Urinary bladder (tissue), 4 donors: Measurements from ENCODE around the gene MIGA2. TPM values are rescaled to one million over a fixed set of nuclear protein-coding genes. Genes with fewer than 3 reads are reported as not detected.
"Not testable (repeated sequence)": the region's sequence is repeated elsewhere in the genome, so short reads cannot be mapped to it uniquely, and the experiment has no call there.

Experiments used
- DNase-seq: peaks from one replicate; pipeline ENCODE4 v3.0.0-alpha.2; 2015; ENCODE audit errors: extremely low spot score
- H3K27ac ChIP-seq: one replicate; pipeline ENCODE4 v1.5.1; 2013; ENCODE audit warnings: low read depth, mild to moderate bottlenecking, moderate library complexity
- H3K36me3 ChIP-seq: one replicate; pipeline ENCODE4 v1.6.1; 2013; ENCODE audit warnings: mild to moderate bottlenecking, moderate library complexity; ENCODE audit not compliant: insufficient read depth
- H3K4me1 ChIP-seq: one replicate; pipeline ENCODE4 v1.6.1; 2013; ENCODE audit warnings: mild to moderate bottlenecking, moderate library complexity; ENCODE audit not compliant: insufficient read depth
- H3K4me3 ChIP-seq: one replicate; pipeline ENCODE4 v1.5.1; 2013; ENCODE audit warnings: low read depth, low read length
- WGBS: extraction: QIAGEN DNeasy Blood & Tissue Kit; methylation state at CpG from one replicate; pipeline ENCODE4 v1.1.7; 2013; 5-methylcytosine and 5-hydroxymethylcytosine counted together
- polyA plus RNA-seq: library from polyadenylated mRNA; stranded (reverse); fragments of 200-250 nt; gene quantifications from one replicate; pipeline ENCODE4 v1.2.3, GENCODE V29; 2013
- total RNA-seq: library from RNA; depleted of rRNA; stranded (reverse); fragments of >200 nt; gene quantifications from one replicate; pipeline ENCODE4 v1.2.3, GENCODE V29; 2014
- donor health status: healthy with polysubstance abuse.
- donor health status: healthy.

The MIGA2 gene
- total and polyA plus RNA-seq, 2 donors: 16.4 to 34.5 TPM

GRCh38 chr9:129021091-129021490 is 15.3 kb upstream of the MIGA2 start:
- DNase-seq: no peak
- no peak overlapping the region for H3K4me3 ChIP-seq
- H3K36me3 ChIP-seq: no peaks in the 10 kb centered on the region
- H3K4me1 ChIP-seq: no peaks in the 10 kb centered on the region
- 78% methylated on average over 8 of the region's 8 CpGs for WGBS
- H3K27ac ChIP-seq: no peak overlapping the region

- DNase-seq: no peak
- H3K27ac ChIP-seq: no peak overlapping the region
- H3K36me3 ChIP-seq: no peaks in the 10 kb centered on the region
- WGBS: 80% methylated on average over 9 of the region's 9 CpGs
- no peak overlapping the region for H3K4me3 ChIP-seq
- no peaks in the 10 kb centered on the region for H3K4me1 ChIP-seq
Observed at GRCh38 chr9:129022037-129022436, 14.4 kb upstream of the MIGA2 start.

- peak overlapping the region; percentile 31 for H3K27ac ChIP-seq
- WGBS: 67% methylated on average over 16 of the region's 16 CpGs
- no peaks in the 10 kb centered on the region for H3K36me3 ChIP-seq
- H3K4me1 ChIP-seq: no peaks in the 10 kb centered on the region
- H3K4me3 ChIP-seq: no peak overlapping the region
- no peak for DNase-seq
Observed at GRCh38 chr9:129023036-129023907, 13.2 kb upstream of the MIGA2 start.

GRCh38 chr9:129023908-129024233 is 12.6 kb upstream of the MIGA2 start:
- Histone ChIP-seq H3K4me3 (no peak overlapping the region), H3K27ac (no peak overlapping the region), H3K4me1 (no peaks in the 10 kb centered on the region), H3K36me3 (no peaks in the 10 kb centered on the region)
- DNase-seq: no peak
- 43% methylated on average over 4 of the region's 4 CpGs for WGBS

- Histone ChIP-seq H3K4me1 (no peaks in the 10 kb centered on the region), H3K4me3 (no peak overlapping the region), H3K27ac (peak overlapping the region; percentile 59), H3K36me3 (no peaks in the 10 kb centered on the region)
- peak; percentile 71 for DNase-seq
- 32% methylated on average over 17 of the region's 17 CpGs for WGBS
Observed at GRCh38 chr9:129026442-129027223, 9.8 kb upstream of the MIGA2 start.

- peak overlapping the region; percentile 53 for H3K27ac ChIP-seq
- H3K4me1 ChIP-seq: no peaks in the 10 kb centered on the region
- 31% methylated on average over 9 of the region's 9 CpGs for WGBS
- H3K4me3 ChIP-seq: peak overlapping the region; percentile 69
- no peak for DNase-seq
- H3K36me3 ChIP-seq: no peaks in the 10 kb centered on the region
Observed at GRCh38 chr9:129027224-129027684, 9.2 kb upstream of the MIGA2 start.

- no peak for DNase-seq
- WGBS: 1% methylated on average over 47 of the region's 47 CpGs
- Histone ChIP-seq H3K4me1 (no peaks in the 10 kb centered on the region), H3K27ac (peak overlapping the region; percentile 53), H3K4me3 (peak overlapping the region; percentile 69), H3K36me3 (no peaks in the 10 kb centered on the region)
Observed at GRCh38 chr9:129027685-129028191, 8.7 kb upstream of the MIGA2 start.

GRCh38 chr9:129028192-129028966 is 8.0 kb upstream of the MIGA2 start, which contains the start of gene SH3GLB2:
TSS of gene SH3GLB2 (minus strand) at chr9:129028331. CDS start at chr9:129028154, 177 bp downstream.
- Histone ChIP-seq H3K4me1 (no peaks in the 10 kb centered on the region), H3K27ac (peak within 1 kb of the TSS; percentile 53), H3K36me3 (no peaks in the 10 kb centered on the region), H3K4me3 (peak within 1 kb of the TSS; percentile 69)
- 3% methylated on average over 59 of the region's 60 CpGs for WGBS
- peak; percentile 86 for DNase-seq

GRCh38 chr9:129030191-129030590 is 6.2 kb upstream of the MIGA2 start:
- H3K4me1 ChIP-seq: no peaks in the 10 kb centered on the region
- no peak overlapping the region for H3K27ac ChIP-seq
- DNase-seq: no peak
- no peaks in the 10 kb centered on the region for H3K36me3 ChIP-seq
- H3K4me3 ChIP-seq: no peak overlapping the region

- DNase-seq: no peak
- Histone ChIP-seq H3K4me3 (no peak overlapping the region), H3K36me3 (no peaks in the 10 kb centered on the region), H3K27ac (no peak overlapping the region), H3K4me1 (no peaks in the 10 kb centered on the region)
- whole genome bisulfite sequencing: 64% methylated on average over 4 of the region's 4 CpGs
Observed at GRCh38 chr9:129031514-129031913, 4.9 kb upstream of the MIGA2 start.

- H3K4me3 ChIP-seq: no peak overlapping the region
- H3K27ac ChIP-seq: no peak overlapping the region
- no peaks in the 10 kb centered on the region for H3K36me3 ChIP-seq
- DNase-seq: no peak
- WGBS: 83% methylated on average over 12 of the region's 12 CpGs
- H3K4me1 ChIP-seq: peaks cover under 1% of the 10 kb centered on the region
Observed at GRCh38 chr9:129032541-129033159, 3.8 kb upstream of the MIGA2 start.

- H3K4me3 ChIP-seq: no peak overlapping the region
- no peak for DNase-seq
- no peak overlapping the region for H3K27ac ChIP-seq
- H3K4me1 ChIP-seq: peaks cover 2% of the 10 kb centered on the region
- 89% methylated on average over 8 of the region's 8 CpGs for WGBS
- no peaks in the 10 kb centered on the region for H3K36me3 ChIP-seq
Observed at GRCh38 chr9:129033216-129033615, 3.2 kb upstream of the MIGA2 start.

GRCh38 chr9:129035838-129036237 is 588 bp upstream of the MIGA2 start:
- not testable (repeated sequence) for H3K4me1 ChIP-seq

More at GRCh38 chr9:129035838-129036237, 588 bp upstream of the MIGA2 start:
- not testable (repeated sequence) for H3K4me3 ChIP-seq, H3K27ac ChIP-seq, H3K36me3 ChIP-seq, DNase-seq
- WGBS: 47% methylated on average over 13 of the region's 13 CpGs
